GM21529 (cell line): Measurements from ENCODE around the gene ANO9.
"Not testable (repeated sequence)": the region's sequence is repeated elsewhere in the genome, so short reads cannot be mapped to it uniquely, and the experiment has no call there.

Experiments used
- ATAC-seq: cut with Tn5 transposase; IDR thresholded peaks from one replicate; pipeline ENCODE4 v1.9.1; 2021; ENCODE audit not compliant: unreplicated experiment

Gene ANO9

GRCh38 chr11:404551-405264 lies 37.1 kb downstream of the ANO9 start:
- no peak for ATAC-seq

- ATAC-seq = no peak
These were observed 37.9 kb downstream of the ANO9 start for GRCh38 chr11:403761-404431.

DNA sequence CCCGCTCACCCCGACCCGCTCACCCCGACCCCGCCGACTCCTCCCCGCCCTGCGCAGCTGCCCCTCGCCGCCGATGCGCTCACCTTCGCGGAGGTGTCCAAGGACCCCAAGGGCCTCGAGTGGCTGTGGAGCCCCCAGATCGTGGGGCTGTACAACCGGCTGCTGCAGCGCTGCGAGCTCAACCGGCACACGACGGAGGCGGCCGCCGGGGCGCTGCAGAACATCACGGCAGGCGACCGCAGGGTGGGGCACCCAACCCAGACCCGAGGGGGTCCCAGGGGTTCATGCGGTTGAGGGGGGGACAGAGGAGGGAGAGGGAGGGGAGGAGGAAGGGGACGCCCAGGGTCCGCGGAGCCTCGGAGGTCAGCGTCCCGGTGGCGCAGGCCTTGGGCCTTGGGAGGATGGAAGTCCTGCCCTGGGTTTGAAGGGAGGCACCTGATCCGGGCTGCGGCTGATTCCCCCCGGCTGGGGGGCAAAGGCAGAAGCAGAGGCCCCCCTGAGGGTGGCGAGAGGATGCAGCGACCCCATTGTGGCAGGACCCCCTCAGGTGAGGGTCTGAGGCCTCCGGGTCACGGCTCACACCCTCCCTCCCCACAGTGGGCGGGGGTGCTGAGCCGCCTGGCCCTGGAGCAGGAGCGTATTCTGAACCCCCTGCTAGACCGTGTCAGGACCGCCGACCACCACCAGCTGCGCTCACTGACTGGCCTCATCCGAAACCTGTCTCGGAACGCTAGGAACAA lies 38.6 kb downstream of the ANO9 start:
- ATAC-seq = no peak

- ATAC-seq = not testable (repeated sequence)
These were observed 40.6 kb downstream of the ANO9 start for GRCh38 chr11:401196-401595.

DNA sequence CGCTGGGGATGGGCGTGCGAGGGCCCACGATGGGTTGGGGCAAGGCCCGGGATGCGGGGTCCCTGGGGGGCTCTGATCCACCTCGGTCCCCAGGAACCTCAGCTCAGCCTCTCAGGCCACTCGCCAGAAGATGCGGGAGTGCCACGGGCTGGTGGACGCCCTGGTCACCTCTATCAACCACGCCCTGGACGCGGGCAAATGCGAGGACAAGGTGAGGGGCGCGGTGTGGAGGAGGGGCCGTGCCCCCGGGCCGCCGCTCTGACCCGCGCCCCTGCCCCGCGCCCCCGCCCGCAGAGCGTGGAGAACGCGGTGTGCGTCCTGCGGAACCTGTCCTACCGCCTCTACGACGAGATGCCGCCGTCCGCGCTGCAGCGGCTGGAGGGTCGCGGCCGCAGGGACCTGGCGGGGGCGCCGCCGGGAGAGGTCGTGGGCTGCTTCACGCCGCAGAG lies 41.5 kb downstream of the ANO9 start:
- ATAC-seq = no peak

DNA sequence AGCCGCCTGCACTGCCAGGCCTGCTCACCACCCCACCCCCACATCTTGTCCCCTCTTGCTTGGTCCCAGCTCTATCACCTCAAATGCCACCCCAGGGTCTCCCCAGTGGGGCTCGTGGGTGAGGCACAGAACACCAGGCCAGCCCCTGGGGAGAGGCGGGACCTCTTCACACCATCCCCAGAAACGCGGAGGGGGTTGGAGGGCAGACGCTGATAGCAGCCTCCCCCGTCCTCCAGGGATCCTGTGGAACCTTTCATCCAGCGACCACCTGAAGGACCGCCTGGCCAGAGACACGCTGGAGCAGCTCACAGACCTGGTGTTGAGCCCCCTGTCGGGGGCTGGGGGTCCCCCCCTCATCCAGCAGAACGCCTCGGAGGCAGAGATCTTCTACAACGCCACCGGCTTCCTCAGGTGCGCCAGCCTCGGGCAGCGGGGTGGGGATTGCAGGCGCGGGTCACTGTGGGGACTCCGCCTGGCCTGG lies 42.0 kb downstream of the ANO9 start:
- no peak for ATAC-seq

DNA sequence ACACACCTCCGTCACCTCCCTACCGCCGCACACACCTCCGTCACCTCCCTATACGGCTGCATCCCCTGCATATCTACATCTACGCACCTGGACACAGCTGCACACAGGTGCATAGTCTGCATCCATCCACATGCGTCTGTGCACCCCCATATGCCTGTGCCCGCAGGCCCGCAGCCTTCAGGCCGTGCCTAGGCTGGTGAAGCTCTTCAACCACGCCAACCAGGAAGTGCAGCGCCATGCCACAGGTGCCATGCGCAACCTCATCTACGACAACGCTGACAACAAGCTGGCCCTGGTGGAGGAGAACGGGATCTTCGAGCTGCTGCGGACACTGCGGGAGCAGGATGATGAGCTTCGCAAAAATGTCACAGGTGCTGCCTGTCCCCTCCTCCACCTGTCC lies 43.0 kb downstream of the ANO9 start:
- no peak for ATAC-seq

- peak; percentile 66 for ATAC-seq
These were observed 44.8 kb downstream of the ANO9 start for GRCh38 chr11:396948-397548.

DNA sequence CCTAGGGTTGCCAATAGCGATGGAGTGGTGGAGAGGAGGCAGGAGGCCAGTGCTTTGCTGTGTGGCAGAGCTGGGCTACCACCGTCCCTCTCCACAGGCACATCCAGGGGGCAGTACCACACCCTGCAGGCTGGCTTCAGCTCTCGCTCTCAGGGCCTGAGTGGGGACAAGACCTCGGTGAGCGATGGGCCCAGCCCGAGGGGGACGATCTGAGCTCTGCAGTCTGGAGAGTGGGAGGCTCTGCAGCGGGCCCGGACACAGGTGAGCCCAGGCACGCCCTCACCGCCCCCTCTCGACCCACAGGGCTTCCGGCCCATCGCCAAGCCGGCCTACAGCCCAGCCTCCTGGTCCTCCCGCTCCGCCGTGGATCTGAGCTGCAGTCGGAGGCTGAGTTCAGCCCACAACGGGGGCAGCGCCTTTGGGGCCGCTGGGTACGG lies 45.3 kb downstream of the ANO9 start:
- no peak for ATAC-seq

GRCh38 chr11:395866-396265 lies 45.9 kb downstream of the ANO9 start:
- ATAC-seq = no peak

GRCh38 chr11:394858-395655 lies 46.8 kb downstream of the ANO9 start:
- ATAC-seq = no peak

DNA sequence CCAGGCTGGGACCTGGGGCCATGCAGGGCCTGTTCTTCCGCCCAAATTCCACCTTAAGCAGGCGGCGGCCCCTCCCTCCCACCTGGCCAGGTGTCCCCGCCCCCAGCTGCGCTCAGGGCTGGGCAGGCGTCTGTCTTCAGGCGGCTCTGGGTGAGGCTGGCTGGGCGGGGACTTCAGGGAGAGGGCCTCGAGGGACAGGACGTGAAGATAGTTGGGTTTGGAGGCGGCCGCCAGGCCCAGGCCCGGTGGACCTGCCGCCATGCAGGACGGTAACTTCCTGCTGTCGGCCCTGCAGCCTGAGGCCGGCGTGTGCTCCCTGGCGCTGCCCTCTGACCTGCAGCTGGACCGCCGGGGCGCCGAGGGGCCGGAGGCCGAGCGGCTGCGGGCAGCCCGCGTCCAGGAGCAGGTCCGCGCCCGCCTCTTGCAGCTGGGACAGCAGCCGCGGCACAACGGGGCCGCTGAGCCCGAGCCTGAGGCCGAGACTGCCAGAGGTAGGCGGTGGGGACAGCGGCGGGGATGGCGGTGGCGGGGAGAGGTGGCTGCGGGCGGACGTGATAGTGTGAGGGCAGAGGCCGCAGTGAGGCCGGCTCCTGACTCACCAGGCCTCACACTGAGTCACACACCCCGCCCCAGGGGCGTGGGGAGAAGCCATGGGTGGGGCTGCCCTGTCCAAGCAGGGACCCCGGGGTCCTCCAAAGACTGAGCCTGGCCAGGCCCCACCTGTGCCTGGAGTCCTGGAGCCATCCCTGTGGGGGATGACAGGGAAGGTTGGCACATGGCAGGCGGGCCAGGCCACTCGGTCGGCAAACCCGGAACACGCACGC lies 47.6 kb downstream of the ANO9 start, which contains the start of gene PKP3:
TSS of gene PKP3 (plus strand) at position 176 of the 824 bp plus-strand sequence. CDS start at position 260, 84 bp downstream.
- no peak for ATAC-seq

- no peak for ATAC-seq
These were observed 48.4 kb downstream of the ANO9 start for GRCh38 chr11:393219-394033.

- no peak for ATAC-seq
These were observed 49.6 kb downstream of the ANO9 start for GRCh38 chr11:392102-392777.

DNA sequence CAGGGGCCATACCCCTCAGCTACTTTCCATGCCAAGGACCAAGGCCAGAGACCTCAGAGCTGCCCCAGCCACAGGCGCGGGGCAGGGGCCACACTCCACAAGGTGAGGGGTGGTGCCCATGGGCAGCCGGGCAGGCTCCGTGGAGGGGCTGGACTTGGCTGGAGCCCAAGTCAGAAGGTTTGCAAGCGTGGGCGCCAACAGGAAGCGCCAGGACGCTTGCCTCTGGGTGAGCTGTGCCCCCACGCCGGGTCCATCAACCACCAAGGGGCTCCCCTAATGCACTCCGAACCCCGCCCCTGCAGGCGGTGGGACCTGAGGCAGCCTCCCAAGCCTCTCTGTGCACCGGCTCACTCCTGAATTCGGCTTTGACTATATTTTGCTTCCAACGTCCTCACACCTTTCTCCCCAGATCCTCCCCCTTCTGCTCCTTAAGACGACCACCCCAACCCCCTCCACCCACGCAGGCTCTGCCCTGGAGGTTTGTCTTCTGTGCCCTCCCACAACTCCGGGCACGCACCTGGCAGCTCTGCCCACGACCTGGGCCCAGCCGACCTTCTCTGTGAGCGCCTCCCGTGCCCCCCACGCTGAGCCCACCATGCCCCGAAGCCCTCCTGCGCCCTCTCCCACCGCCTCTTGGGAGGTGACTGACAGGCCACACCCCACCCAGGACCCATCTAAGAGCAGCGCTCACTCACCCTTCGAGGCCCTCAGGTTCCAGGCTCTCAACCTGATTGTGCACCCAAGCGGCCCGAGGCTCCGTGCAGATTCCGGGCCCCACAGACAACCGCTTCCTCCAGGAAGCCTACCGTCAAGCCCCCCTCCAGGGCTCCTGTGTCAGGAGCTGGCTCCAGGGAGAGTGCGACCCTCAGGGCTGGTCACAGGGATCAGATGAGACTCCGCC lies 50.4 kb downstream of the ANO9 start:
- no peak for ATAC-seq

DNA sequence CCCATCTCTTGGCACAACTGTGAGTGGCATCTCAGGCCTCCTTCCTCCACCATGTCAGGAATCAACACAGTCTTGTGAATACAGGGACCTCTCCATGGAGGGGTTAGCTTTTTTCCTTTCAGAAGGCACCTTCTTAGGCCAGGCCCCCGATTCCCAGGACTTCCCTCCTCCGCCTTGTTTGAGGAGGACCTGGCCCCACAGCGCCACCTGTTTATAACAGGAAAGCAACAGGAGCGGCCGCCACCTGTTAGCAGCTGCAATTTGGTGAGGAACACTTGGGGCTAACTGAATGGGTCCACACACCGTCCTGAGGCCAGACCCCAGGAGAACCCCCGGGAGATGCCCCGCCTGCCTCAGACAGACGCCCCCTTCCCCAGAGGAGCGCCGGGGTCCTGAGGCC lies 51.6 kb downstream of the ANO9 start:
- ATAC-seq = no peak

- ATAC-seq = not testable (repeated sequence)
These were observed 52.4 kb downstream of the ANO9 start for GRCh38 chr11:389369-389768.
